ENCODE measurements around the gene TNFAIP3. TPM values are rescaled to one million over a fixed set of nuclear protein-coding genes. Genes with fewer than 3 reads are reported as not detected.

The TNFAIP3 gene
- total and polyA plus RNA-seq, 2 experiments from 2014 or later: 73.4 to 141 TPM

- Histone ChIP-seq H3K27me3 (no peaks in the 10 kb centered on the region), H4K20me1 (ENCODE audit: insufficient read depth, poor library complexity, severe bottlenecking) (no peaks in the 10 kb centered on the region), H3K4me2 (no peak overlapping the region), H3K27ac (no peak overlapping the region), H3K4me3 (no peak overlapping the region), H3K9me2 (replicated peaks; ENCODE audit: insufficient read depth) (no peaks in the 10 kb centered on the region), H3K9me3 (ENCODE audit: low read depth) (no peaks in the 10 kb centered on the region), H3K36me3 (replicated peaks; ENCODE audit: insufficient read depth, low read depth) (no peaks in the 10 kb centered on the region), H2AFZ (no peak overlapping the region), H3K79me2 (no peaks in the 10 kb centered on the region), H3K4me1 (ENCODE audit: insufficient read depth) (peaks cover 11% of the 10 kb centered on the region)
- DNase-seq (ENCODE audit: low spot score): no peak
- 84% methylated on average over 1 of the region's 1 CpG for WGBS (ENCODE audit: low lambda C conversion rate, missing lambda C conversion rate)
- TF ChIP-seq CTCF (IDR thresholded peaks at IDR 0.05; ENCODE audit: poor library complexity) (no peak), EZH2phosphoT487 (IDR thresholded peaks at IDR 0.05; ENCODE audit: low read depth, severe bottlenecking, unreplicated experiment) (no peak), EZH2 (IDR thresholded peaks at IDR 0.05; ENCODE audit: borderline replicate concordance) (no peak)
Observed at GRCh38 chr6:137852811-137853210, 14.2 kb upstream of the TNFAIP3 start.

GRCh38 chr6:137853569-137854213, 13.4 kb upstream of the TNFAIP3 start:
- H2AFZ ChIP-seq: no peak overlapping the region
- peaks cover 5% of the 10 kb centered on the region for H3K4me1 ChIP-seq (ENCODE audit: insufficient read depth)
- 92% methylated on average over 7 of the region's 7 CpGs for WGBS (ENCODE audit: low lambda C conversion rate, missing lambda C conversion rate)
- TF ChIP-seq EZH2 (IDR thresholded peaks at IDR 0.05; ENCODE audit: borderline replicate concordance): no peak
- TF ChIP-seq CTCF (IDR thresholded peaks at IDR 0.05; ENCODE audit: poor library complexity): no peak
- no peak for TF ChIP-seq EZH2phosphoT487 (IDR thresholded peaks at IDR 0.05; ENCODE audit: low read depth, severe bottlenecking, unreplicated experiment)
- no peak for DNase-seq (ENCODE audit: low spot score)
- H3K27me3 ChIP-seq: no peaks in the 10 kb centered on the region
- no peaks in the 10 kb centered on the region for H3K79me2 ChIP-seq
- no peak overlapping the region for H3K27ac ChIP-seq
- H4K20me1 ChIP-seq (ENCODE audit: insufficient read depth, poor library complexity, severe bottlenecking): no peaks in the 10 kb centered on the region
- no peaks in the 10 kb centered on the region for H3K9me2 ChIP-seq (replicated peaks; ENCODE audit: insufficient read depth)
- H3K36me3 ChIP-seq (replicated peaks; ENCODE audit: insufficient read depth, low read depth): no peaks in the 10 kb centered on the region
- no peak overlapping the region for H3K4me2 ChIP-seq
- H3K4me3 ChIP-seq: no peak overlapping the region
- H3K9me3 ChIP-seq (ENCODE audit: low read depth): no peaks in the 10 kb centered on the region

- TF ChIP-seq CTCF (IDR thresholded peaks at IDR 0.05; ENCODE audit: poor library complexity): no peak
- TF ChIP-seq EZH2 (IDR thresholded peaks at IDR 0.05; ENCODE audit: borderline replicate concordance): no peak
- no peak for TF ChIP-seq EZH2phosphoT487 (IDR thresholded peaks at IDR 0.05; ENCODE audit: low read depth, severe bottlenecking, unreplicated experiment)
- Histone ChIP-seq H3K4me2 (no peak overlapping the region), H3K27ac (no peak overlapping the region), H4K20me1 (ENCODE audit: insufficient read depth, poor library complexity, severe bottlenecking) (no peaks in the 10 kb centered on the region), H3K27me3 (no peaks in the 10 kb centered on the region), H3K9me2 (replicated peaks; ENCODE audit: insufficient read depth) (no peaks in the 10 kb centered on the region), H3K9me3 (ENCODE audit: low read depth) (no peaks in the 10 kb centered on the region), H2AFZ (no peak overlapping the region), H3K4me3 (no peak overlapping the region), H3K36me3 (replicated peaks; ENCODE audit: insufficient read depth, low read depth) (no peaks in the 10 kb centered on the region), H3K79me2 (no peaks in the 10 kb centered on the region), H3K4me1 (ENCODE audit: insufficient read depth) (peaks cover 3% of the 10 kb centered on the region)
- WGBS (ENCODE audit: low lambda C conversion rate, missing lambda C conversion rate): 98% methylated on average over 2 of the region's 2 CpGs
- no peak for DNase-seq (ENCODE audit: low spot score)
Observed at GRCh38 chr6:137856138-137856898, 10.7 kb upstream of the TNFAIP3 start.

Measured in hepatocyte (in vitro differentiated cells).